GM12878 (cell line): ENCODE results near the gene TASOR. TPM values are rescaled to one million over a fixed set of nuclear protein-coding genes. Genes with fewer than 3 reads are reported as not detected.
A peak's percentile ranks its signal among the peaks of the same experiment; 100 is the strongest.

Experiments
- ATAC-seq: fragments of 200-7000 bp; cut with Tn5 transposase; 3 replicates; pipeline ENCODE4 v1.9.1; 2020; ENCODE audit warnings: mild to moderate bottlenecking, moderate library complexity
- BruUV-seq: library from RNA; stranded (reverse); fragments of 400-500 nt; replicated peaks from 2 replicates; lab custom pipeline; 2021; lab: Mats Ljungman, UMichigan
- CTCF ChIA-PET: fragments of 300-600 bp; sonication (Branson Sonifier 250); formaldehyde crosslinking; extraction: SDS; loops from one replicate; lab custom pipeline; 2021; ENCODE audit warnings: inconsistent platforms; lab: Yijun Ruan, JAX
- POLR2A ChIA-PET: fragments of 350-600 bp; formaldehyde crosslinking; extraction: SDS; loops from one replicate; lab custom pipeline; 2021; ENCODE audit warnings: inconsistent platforms; lab: Charles Lee
- RAD21 ChIA-PET: fragments of 300-600 bp; sonication (Branson Sonifier 250); formaldehyde crosslinking; loops from one replicate; lab custom pipeline; 2023; ENCODE audit warnings: antibody characterized with exemption; ENCODE audit not compliant: unreplicated experiment; lab: Charles Lee
- SMC1A ChIA-PET: fragments of 300-600 bp; sonication (Branson Sonifier 250); formaldehyde crosslinking; loops from one replicate; lab custom pipeline; 2023; ENCODE audit not compliant: unreplicated experiment, uncharacterized antibody; lab: Charles Lee
- DNase-seq: peaks from one replicate; pipeline ENCODE4 v3.0.0-alpha.2; 2011; ENCODE audit warnings: low read depth, low spot score
- FAIRE-seq: peaks from 3 replicates; lab custom pipeline; 2011; peaks lifted over from hg19 to GRCh38; lab: Jason Lieb, UNC
- H2AFZ ChIP-seq: 2 replicates; pipeline ENCODE4 v1.6.0; 2011; ENCODE audit warnings: low read depth, low read length, control low read depth; ENCODE audit not compliant: control insufficient read depth
- H3K27ac ChIP-seq: 2 replicates; pipeline ENCODE4 v1.5.1; 2011; ENCODE audit warnings: control low read depth; ENCODE audit not compliant: control insufficient read depth, insufficient read depth
- H3K27me3 ChIP-seq, 2 experiments: replicated peaks in 1 of 2; 2 replicates each; pipeline versions ENCODE4 v1.6.0 to v1.6.1; 2011; ENCODE audit warnings: low read length in 1 of 2; ENCODE audit not compliant: control insufficient read depth in 2 of 2, insufficient read depth in 2 of 2
- H3K36me3 ChIP-seq, 2 experiments: 2 replicates each; pipeline ENCODE4 v1.5.1; 2011; ENCODE audit warnings: low read length in 1 of 2; ENCODE audit not compliant: control insufficient read depth in 2 of 2, insufficient read depth in 2 of 2
- H3K4me1 ChIP-seq: 2 replicates; pipeline ENCODE4 v1.6.1; 2011; ENCODE audit warnings: mild to moderate bottlenecking, low read length, moderate library complexity, mixed read lengths; ENCODE audit not compliant: control insufficient read depth, insufficient read depth
- H3K4me2 ChIP-seq: 2 replicates; pipeline ENCODE4 v1.6.0; 2011; ENCODE audit warnings: control low read depth; ENCODE audit not compliant: control insufficient read depth, insufficient read depth
- H3K4me3 ChIP-seq: fragments of 200-600 bp; sonication (generic); 2 replicates; pipeline ENCODE4 v1.5.1; 2016
- H3K79me2 ChIP-seq: 2 replicates; pipeline ENCODE4 v1.6.0; 2011; ENCODE audit warnings: low read length; ENCODE audit not compliant: control insufficient read depth, insufficient read depth
- H3K9ac ChIP-seq: 2 replicates; pipeline ENCODE4 v1.8.0; 2011; ENCODE audit warnings: low read length, control low read depth, mixed read lengths; ENCODE audit not compliant: control insufficient read depth, insufficient read depth
- H3K9me3 ChIP-seq: replicated peaks from 3 replicates; pipeline ENCODE4 v1.5.1; 2011; ENCODE audit warnings: mild to moderate bottlenecking, low read length; ENCODE audit not compliant: control insufficient read depth, insufficient read depth
- H4K20me1 ChIP-seq: 2 replicates; pipeline ENCODE4 v1.6.0; 2011; ENCODE audit not compliant: control insufficient read depth, insufficient read depth
- DPF2 ChIP-seq: fragments of 450-650 bp; IDR thresholded peaks from 2 replicates; pipeline ENCODE4 v1.6.1; 2017; ENCODE audit warnings: mild to moderate bottlenecking
- FOXM1 ChIP-seq: IDR thresholded peaks from 2 replicates; pipeline ENCODE4 v1.6.1; 2012; ENCODE audit warnings: low read depth, mild to moderate bottlenecking, inconsistent platforms, low read length, moderate library complexity
- KAT2A ChIP-seq: conservative IDR thresholded peaks from 2 replicates; pipeline ENCODE4 v1.6.1; 2011; ENCODE audit warnings: low read depth, low read length; ENCODE audit not compliant: control insufficient read depth
- SMC3 ChIP-seq: IDR thresholded peaks from 2 replicates; pipeline ENCODE4 v1.6.1; 2011; ENCODE audit warnings: low read length, improper control_type of control experiment, borderline replicate concordance
- SUZ12 ChIP-seq: fragments of 200-600 bp; sonication (generic); IDR thresholded peaks from one replicate; pipeline ENCODE4 v1.6.1; 2018; ENCODE audit warnings: antibody characterized with exemption, mild to moderate bottlenecking; ENCODE audit not compliant: unreplicated experiment
- YY1 ChIP-seq: IDR thresholded peaks from 2 replicates; pipeline ENCODE4 v1.6.1; 2011; ENCODE audit warnings: low read depth, mild to moderate bottlenecking, low read length
- WGBS: methylation state at CpG from one replicate; pipeline ENCODE4 v1.1.6; 2016; ENCODE audit warnings: low lambda C conversion rate; ENCODE audit not compliant: insufficient replicate concordance, insufficient coverage; ENCODE audit errors: missing lambda C conversion rate; 5-methylcytosine and 5-hydroxymethylcytosine counted together
- in situ Hi-C: fragments of 300-500 bp; cut with MboI; formaldehyde crosslinking; loops from 9 replicates; pipeline ENCODE4 v1.14.3; 2018; ENCODE audit warnings: mixed read lengths
- intact Hi-C: fragments of 100-400 bp; cut with micrococcal nuclease; formaldehyde crosslinking; loops from one replicate; pipeline ENCODE4 v1.14.2; 2022; ENCODE audit not compliant: unreplicated experiment
- polyA plus RNA-seq, 11 experiments: library from polyadenylated mRNA; depleted of rRNA in 4 of 11; unstranded in 6 of 11; stranded (reverse) in 5 of 11; fragments of >200 nt; fragmentation: Nextera tagmentation in 4 of 11; fragmentation: Illumina TruSeq in 1 of 11; extraction: Ambion mirVana in 4 of 11; extraction: Trizol in 1 of 11; gene quantifications; 1 replicate in 1 of 11; 2 replicates in 10 of 11; pipeline versions ENCODE4 v1.2.1 to v1.2.3, GENCODE V29; 2011 to 2016; ENCODE audit warnings: inconsistent platforms in 2 of 11, missing spikeins in 2 of 11, low read depth in 1 of 11
- total RNA-seq, 4 experiments: library from RNA; depleted of rRNA in 3 of 4; stranded (reverse); fragments of >200 nt in 3 of 4; fragmentation: Illumina TruSeq in 1 of 4; extraction: Trizol in 1 of 4; gene quantifications; 2 replicates each; pipeline versions ENCODE4 v1.2.1 to v1.2.3, GENCODE V29; 2013 to 2021
- TF ChIP-seq, protein P1 (sequence below): fragments of 450-650 bp; IDR thresholded peaks from 2 replicates; pipeline ENCODE4 v1.6.1; 2018; ENCODE audit warnings: borderline replicate concordance, mild to moderate bottlenecking; ENCODE audit not compliant: partially characterized antibody
- TF ChIP-seq, protein P2 (sequence below): fragments of 450-650 bp; IDR thresholded peaks from 2 replicates; pipeline ENCODE4 v1.6.1; 2017; ENCODE audit warnings: mild to moderate bottlenecking, moderate library complexity
- TF ChIP-seq, protein P3 (sequence below): fragments of 450-650 bp; formaldehyde crosslinking; IDR thresholded peaks from 2 replicates; pipeline ENCODE4 v1.5.0; 2022; ENCODE audit warnings: mild to moderate bottlenecking, missing genetic modification characterization

TASOR gene
- total and polyA plus RNA-seq, 10 of the 15 experiments (the other 5 are each of a cell fraction or from before 2014, with no cell fraction given), result 29.6 to 95.1 (median 52.6) TPM

DNA sequence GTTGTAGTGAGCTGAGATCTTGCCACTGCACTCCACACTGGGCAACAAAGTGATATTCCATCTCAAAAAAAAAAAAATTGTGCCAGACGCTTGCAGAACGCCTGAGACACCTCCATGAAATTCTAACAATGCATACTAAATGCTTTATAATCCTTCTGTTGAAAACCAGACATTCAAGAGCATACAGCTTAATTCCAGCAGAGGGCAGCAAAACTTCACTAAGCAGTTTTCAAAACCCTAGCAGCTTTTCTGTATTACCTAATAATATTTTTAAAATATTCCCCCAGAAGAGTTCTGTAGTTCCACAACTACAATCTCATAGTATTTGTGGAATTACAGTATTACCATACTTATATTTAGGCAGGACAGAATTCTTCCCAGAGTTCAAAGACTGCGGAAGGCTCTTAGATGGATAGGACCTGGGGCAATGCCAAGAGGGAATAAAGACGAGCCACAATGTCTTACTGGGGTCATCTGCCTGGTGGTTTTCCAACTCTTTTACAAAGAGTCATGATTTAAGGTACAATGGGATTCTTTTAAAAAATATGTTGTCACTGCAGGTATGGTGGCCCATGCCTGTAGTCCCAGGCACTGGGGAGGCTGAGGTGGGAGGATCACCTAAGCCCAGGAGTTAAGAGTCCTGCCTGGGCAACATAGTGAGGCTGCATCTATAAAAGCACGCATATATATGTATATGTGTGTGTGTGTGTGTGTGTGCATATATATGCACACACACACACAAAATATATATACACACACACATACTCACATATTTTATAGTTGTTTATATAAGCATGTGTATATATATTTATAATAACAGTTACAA lies 19.6 kb upstream of the TASOR start:
- ChIA-PET CTCF (interaction anchor here (0.6 to 8.5 kb wide), 51 partner anchors 10 to 413 kb away, joined by 3 to 429 read pairs (median 4); partner anchors contain the start of genes ARHGEF3 and CCDC66), RAD21 (interaction anchor here (0.6 to 7.4 kb wide), 27 partner anchors 13 to 397 kb away, joined by 3 to 388 read pairs (median 4); partner anchors contain the start of gene ARHGEF3), POLR2A (interaction anchor here (0.6 to 5.6 kb wide), 4 partner anchors 19 to 290 kb away, joined by 3 to 74 read pairs (median 3); partner anchors contain the start of genes ARHGEF3 and TASOR), SMC1A (interaction anchor here (0.7 to 7.6 kb wide), 34 partner anchors 9 to 520 kb away, joined by 3 to 411 read pairs (median 5); partner anchors contain the start of gene ARHGEF3)
- Histone ChIP-seq H3K9ac (no peak overlapping the region), H3K27me3 (no peaks in the 10 kb centered on the region), H3K79me2 (no peaks in the 10 kb centered on the region), H2AFZ (no peak overlapping the region), H3K9me3 (no peaks in the 10 kb centered on the region; the same call in 2 of the 3 replicates), H3K4me2 (no peak overlapping the region), H3K4me3 (no peak overlapping the region), H3K36me3 (no peaks in the 10 kb centered on the region), H4K20me1 (no peaks in the 10 kb centered on the region), H3K4me1 (peaks cover 10% of the 10 kb centered on the region; the same call in 1 of the 2 replicates), H3K27ac (no peak overlapping the region)
- ATAC-seq, result peak; percentile 85
- intact Hi-C loops, result loop anchor here (1.0 to 10.0 kb wide), 4 partner anchors 98 to 362 kb away; partner anchors contain the start of gene SPATA12
- in situ Hi-C loops, result loop anchor here (5.0 kb wide), 1 partner anchor 290 kb away; no protein-coding TSS in a partner anchor
- peak; percentile 44 for FAIRE-seq
- BruUV-seq, result no TSS peak
- DNase-seq, result no peak
- WGBS, result 47% methylated on average over 5 of the region's 5 CpGs
- TF ChIP-seq, protein P1, sequence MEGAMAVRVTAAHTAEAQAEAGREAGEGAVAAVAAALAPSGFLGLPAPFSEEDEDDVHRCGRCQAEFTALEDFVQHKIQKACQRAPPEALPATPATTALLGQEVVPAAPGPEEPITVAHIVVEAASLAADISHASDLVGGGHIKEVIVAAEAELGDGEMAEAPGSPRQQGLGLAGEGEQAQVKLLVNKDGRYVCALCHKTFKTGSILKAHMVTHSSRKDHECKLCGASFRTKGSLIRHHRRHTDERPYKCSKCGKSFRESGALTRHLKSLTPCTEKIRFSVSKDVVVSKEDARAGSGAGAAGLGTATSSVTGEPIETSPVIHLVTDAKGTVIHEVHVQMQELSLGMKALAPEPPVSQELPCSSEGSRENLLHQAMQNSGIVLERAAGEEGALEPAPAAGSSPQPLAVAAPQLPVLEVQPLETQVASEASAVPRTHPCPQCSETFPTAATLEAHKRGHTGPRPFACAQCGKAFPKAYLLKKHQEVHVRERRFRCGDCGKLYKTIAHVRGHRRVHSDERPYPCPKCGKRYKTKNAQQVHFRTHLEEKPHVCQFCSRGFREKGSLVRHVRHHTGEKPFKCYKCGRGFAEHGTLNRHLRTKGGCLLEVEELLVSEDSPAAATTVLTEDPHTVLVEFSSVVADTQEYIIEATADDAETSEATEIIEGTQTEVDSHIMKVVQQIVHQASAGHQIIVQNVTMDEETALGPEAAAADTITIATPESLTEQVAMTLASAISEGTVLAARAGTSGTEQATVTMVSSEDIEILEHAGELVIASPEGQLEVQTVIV, result no peak
- TF ChIP-seq SMC3 (peak; percentile 99), SUZ12 (no peak), KAT2A (no peak), FOXM1 (peak; percentile 50; the same call in 1 of the 2 replicates), DPF2 (no peak), YY1 (peak; percentile 22; the same call in 1 of the 2 replicates)
- TF ChIP-seq, protein P2, sequence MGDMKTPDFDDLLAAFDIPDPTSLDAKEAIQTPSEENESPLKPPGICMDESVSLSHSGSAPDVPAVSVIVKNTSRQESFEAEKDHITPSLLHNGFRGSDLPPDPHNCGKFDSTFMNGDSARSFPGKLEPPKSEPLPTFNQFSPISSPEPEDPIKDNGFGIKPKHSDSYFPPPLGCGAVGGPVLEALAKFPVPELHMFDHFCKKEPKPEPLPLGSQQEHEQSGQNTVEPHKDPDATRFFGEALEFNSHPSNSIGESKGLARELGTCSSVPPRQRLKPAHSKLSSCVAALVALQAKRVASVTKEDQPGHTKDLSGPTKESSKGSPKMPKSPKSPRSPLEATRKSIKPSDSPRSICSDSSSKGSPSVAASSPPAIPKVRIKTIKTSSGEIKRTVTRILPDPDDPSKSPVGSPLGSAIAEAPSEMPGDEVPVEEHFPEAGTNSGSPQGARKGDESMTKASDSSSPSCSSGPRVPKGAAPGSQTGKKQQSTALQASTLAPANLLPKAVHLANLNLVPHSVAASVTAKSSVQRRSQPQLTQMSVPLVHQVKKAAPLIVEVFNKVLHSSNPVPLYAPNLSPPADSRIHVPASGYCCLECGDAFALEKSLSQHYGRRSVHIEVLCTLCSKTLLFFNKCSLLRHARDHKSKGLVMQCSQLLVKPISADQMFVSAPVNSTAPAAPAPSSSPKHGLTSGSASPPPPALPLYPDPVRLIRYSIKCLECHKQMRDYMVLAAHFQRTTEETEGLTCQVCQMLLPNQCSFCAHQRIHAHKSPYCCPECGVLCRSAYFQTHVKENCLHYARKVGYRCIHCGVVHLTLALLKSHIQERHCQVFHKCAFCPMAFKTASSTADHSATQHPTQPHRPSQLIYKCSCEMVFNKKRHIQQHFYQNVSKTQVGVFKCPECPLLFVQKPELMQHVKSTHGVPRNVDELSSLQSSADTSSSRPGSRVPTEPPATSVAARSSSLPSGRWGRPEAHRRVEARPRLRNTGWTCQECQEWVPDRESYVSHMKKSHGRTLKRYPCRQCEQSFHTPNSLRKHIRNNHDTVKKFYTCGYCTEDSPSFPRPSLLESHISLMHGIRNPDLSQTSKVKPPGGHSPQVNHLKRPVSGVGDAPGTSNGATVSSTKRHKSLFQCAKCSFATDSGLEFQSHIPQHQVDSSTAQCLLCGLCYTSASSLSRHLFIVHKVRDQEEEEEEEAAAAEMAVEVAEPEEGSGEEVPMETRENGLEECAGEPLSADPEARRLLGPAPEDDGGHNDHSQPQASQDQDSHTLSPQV, result 0 out of 2 replicates have a peak, but pooled peaks have one; percentile 62
- TF ChIP-seq, protein P3, sequence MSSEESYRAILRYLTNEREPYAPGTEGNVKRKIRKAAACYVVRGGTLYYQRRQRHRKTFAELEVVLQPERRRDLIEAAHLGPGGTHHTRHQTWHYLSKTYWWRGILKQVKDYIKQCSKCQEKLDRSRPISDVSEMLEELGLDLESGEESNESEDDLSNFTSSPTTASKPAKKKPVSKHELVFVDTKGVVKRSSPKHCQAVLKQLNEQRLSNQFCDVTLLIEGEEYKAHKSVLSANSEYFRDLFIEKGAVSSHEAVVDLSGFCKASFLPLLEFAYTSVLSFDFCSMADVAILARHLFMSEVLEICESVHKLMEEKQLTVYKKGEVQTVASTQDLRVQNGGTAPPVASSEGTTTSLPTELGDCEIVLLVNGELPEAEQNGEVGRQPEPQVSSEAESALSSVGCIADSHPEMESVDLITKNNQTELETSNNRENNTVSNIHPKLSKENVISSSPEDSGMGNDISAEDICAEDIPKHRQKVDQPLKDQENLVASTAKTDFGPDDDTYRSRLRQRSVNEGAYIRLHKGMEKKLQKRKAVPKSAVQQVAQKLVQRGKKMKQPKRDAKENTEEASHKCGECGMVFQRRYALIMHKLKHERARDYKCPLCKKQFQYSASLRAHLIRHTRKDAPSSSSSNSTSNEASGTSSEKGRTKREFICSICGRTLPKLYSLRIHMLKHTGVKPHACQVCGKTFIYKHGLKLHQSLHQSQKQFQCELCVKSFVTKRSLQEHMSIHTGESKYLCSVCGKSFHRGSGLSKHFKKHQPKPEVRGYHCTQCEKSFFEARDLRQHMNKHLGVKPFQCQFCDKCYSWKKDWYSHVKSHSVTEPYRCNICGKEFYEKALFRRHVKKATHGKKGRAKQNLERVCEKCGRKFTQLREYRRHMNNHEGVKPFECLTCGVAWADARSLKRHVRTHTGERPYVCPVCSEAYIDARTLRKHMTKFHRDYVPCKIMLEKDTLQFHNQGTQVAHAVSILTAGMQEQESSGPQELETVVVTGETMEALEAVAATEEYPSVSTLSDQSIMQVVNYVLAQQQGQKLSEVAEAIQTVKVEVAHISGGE (CRISPR knock-in tag), result no peak
